K562 (cell line): Measurements from ENCODE around the gene INSR. TPM values are rescaled to one million over a fixed set of nuclear protein-coding genes. Genes with fewer than 3 reads are reported as not detected.
A peak's percentile ranks its signal among the peaks of the same experiment; 100 is the strongest.

ENCODE experiments used
- ARID4B ChIP-seq: sonication (generic); formaldehyde crosslinking; IDR thresholded peaks from 2 replicates; pipeline ENCODE4 v1.8.0; 2022; ENCODE audit warnings: mild to moderate bottlenecking, missing genetic modification reagents
- ATF7 ChIP-seq: fragments of 450-650 bp; IDR thresholded peaks from 2 replicates; pipeline ENCODE4 v1.7.1; 2014; ENCODE audit warnings: mild to moderate bottlenecking, moderate library complexity
- CEBPB ChIP-seq: fragments of 450-650 bp; IDR thresholded peaks from 2 replicates; pipeline ENCODE4 v1.6.1; 2016; ENCODE audit warnings: missing genetic modification characterization, missing compliant biosample characterization
- DIDO1 ChIP-seq: fragments of 450-650 bp; IDR thresholded peaks from 2 replicates; pipeline ENCODE4 v1.6.1; 2016; ENCODE audit warnings: low read depth, missing biosample characterization, missing genetic modification characterization
- EWSR1 ChIP-seq: fragments of 450-650 bp; IDR thresholded peaks from 2 replicates; pipeline ENCODE4 v1.6.1; 2018; ENCODE audit warnings: borderline replicate concordance, mild to moderate bottlenecking, low read depth, moderate library complexity; ENCODE audit not compliant: partially characterized antibody
- GATAD2A ChIP-seq: fragments of 450-650 bp; IDR thresholded peaks from 2 replicates; pipeline ENCODE4 v1.6.1; 2017
- HNRNPLL ChIP-seq: fragments of 200-400 bp; formaldehyde crosslinking; IDR thresholded peaks from 2 replicates; pipeline ENCODE4 v1.6.1; 2017; ENCODE audit warnings: low read length, low read depth, mild to moderate bottlenecking; ENCODE audit not compliant: poor library complexity, severe bottlenecking
- LEF1 ChIP-seq: fragments of 450-650 bp; IDR thresholded peaks from 2 replicates; pipeline ENCODE4 v1.6.1; 2016; ENCODE audit warnings: mild to moderate bottlenecking
- PHB2 ChIP-seq: fragments of 450-650 bp; IDR thresholded peaks from 2 replicates; pipeline ENCODE4 v1.6.1; 2017; ENCODE audit warnings: low read depth
- PHF20 ChIP-seq: fragments of 450-650 bp; IDR thresholded peaks from 2 replicates; pipeline ENCODE4 v1.6.1; 2018; ENCODE audit not compliant: partially characterized antibody
- TSHZ1 ChIP-seq: fragments of 250-450 bp; sonication (Bioruptor Pico); IDR thresholded peaks from 2 replicates; pipeline ENCODE4 v1.4.0; 2020; ENCODE audit warnings: mild to moderate bottlenecking, moderate library complexity
- ZNF398 ChIP-seq: fragments of 250-450 bp; sonication (Bioruptor Pico); IDR thresholded peaks from 2 replicates; pipeline ENCODE4 v1.8.0; 2021; ENCODE audit warnings: moderate library complexity, mild to moderate bottlenecking, inconsistent platforms
- polyA plus RNA-seq, 8 experiments: library from polyadenylated mRNA; depleted of rRNA in 4 of 8; stranded (reverse) in 5 of 8; unstranded in 3 of 8; fragments of >200 nt; fragmentation: Nextera tagmentation in 2 of 8; fragmentation: Illumina TruSeq in 1 of 8; extraction: Ambion mirVana in 2 of 8; extraction: Trizol in 1 of 8; gene quantifications; 2 replicates each; pipeline versions ENCODE4 v1.2.1 to v1.2.3, GENCODE V29; 2011 to 2014; ENCODE audit warnings: inconsistent platforms in 1 of 8, missing spikeins in 1 of 8
- total RNA-seq, 7 experiments: library from RNA; depleted of rRNA in 6 of 7; stranded (reverse); fragments of >200 nt in 6 of 7; fragmentation: Illumina TruSeq in 2 of 7; extraction: Trizol in 2 of 7; gene quantifications; 2 replicates each; pipeline versions ENCODE4 v1.2.1 to v1.2.3, GENCODE V29; 2011 to 2021; ENCODE audit warnings: low replicate concordance in 1 of 7
- TF ChIP-seq, protein P1 (sequence below), 2 experiments: IDR thresholded peaks in 1 of 2; conservative IDR thresholded peaks in 1 of 2; 2 replicates each; pipeline ENCODE4 v1.6.1; 2016; ENCODE audit warnings: low read depth in 2 of 2, mild to moderate bottlenecking in 1 of 2, missing compliant biosample characterization in 1 of 2, missing genetic modification characterization in 1 of 2, moderate library complexity in 1 of 2

Gene INSR
- total and polyA plus RNA-seq, 9 of the 15 experiments (the other 6 are each of a cell fraction or from before 2014, with no cell fraction given) = 0.04 to 0.88 (median 0.41) TPM

- TF ChIP-seq PHF20 (no peak), TSHZ1 (CRISPR knock-in tag) (no peak), LEF1 (no peak), ATF7 (peak; percentile 87), GATAD2A (no peak), DIDO1 (tag) (no peak), EWSR1 (no peak), HNRNPLL (no peak), CEBPB (peak; percentile 76), ARID4B (CRISPR knock-in tag) (no peak), ZNF398 (no peak), PHB2 (no peak)
- TF ChIP-seq, protein P1, sequence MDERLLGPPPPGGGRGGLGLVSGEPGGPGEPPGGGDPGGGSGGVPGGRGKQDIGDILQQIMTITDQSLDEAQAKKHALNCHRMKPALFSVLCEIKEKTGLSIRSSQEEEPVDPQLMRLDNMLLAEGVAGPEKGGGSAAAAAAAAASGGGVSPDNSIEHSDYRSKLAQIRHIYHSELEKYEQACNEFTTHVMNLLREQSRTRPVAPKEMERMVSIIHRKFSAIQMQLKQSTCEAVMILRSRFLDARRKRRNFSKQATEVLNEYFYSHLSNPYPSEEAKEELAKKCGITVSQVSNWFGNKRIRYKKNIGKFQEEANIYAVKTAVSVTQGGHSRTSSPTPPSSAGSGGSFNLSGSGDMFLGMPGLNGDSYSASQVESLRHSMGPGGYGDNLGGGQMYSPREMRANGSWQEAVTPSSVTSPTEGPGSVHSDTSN (CRISPR knock-in tag; IDR thresholded peaks at IDR 0.05; ENCODE audit: low read depth) = no peak
- TF ChIP-seq, protein P1 (tag; conservative IDR thresholded peaks at IDR 0.05; ENCODE audit: low read depth) = peak; percentile 80
These were observed 134.9 kb downstream of the INSR start (continued) for GRCh38 chr19:7159105-7159933.
